Uterus (tissue), 4 donors: ENCODE measurements around the gene TAF15. TPM values are rescaled to one million over a fixed set of nuclear protein-coding genes. Genes with fewer than 3 reads are reported as not detected.

ENCODE experiments used
- DNase-seq, 2 donors: peaks; one replicate each; pipeline ENCODE4 v3.0.0-alpha.2; 2019 to 2020
- H3K27ac ChIP-seq, 2 donors: fragments of 200-600 bp; sonication (generic); 1 replicate in 1 of 2; 2 replicates in 1 of 2; pipeline ENCODE4 v1.5.1; 2016 to 2018
- H3K27me3 ChIP-seq, 2 donors: fragments of 200-600 bp; sonication (generic); one replicate each; pipeline ENCODE4 v1.5.1; 2018 to 2019; ENCODE audit warnings: control low read depth in 1 of 2
- H3K36me3 ChIP-seq, 2 donors: fragments of 200-600 bp; sonication (generic); one replicate each; pipeline ENCODE4 v1.5.1; 2019; ENCODE audit warnings: control low read depth in 1 of 2
- H3K4me1 ChIP-seq, 2 donors: fragments of 200-600 bp; sonication (generic); one replicate each; pipeline ENCODE4 v1.5.1; 2018 to 2019; ENCODE audit warnings: control low read depth in 1 of 2
- H3K4me3 ChIP-seq, 2 donors: fragments of 200-600 bp; sonication (generic); 1 replicate in 1 of 2; 2 replicates in 1 of 2; pipeline ENCODE4 v1.5.1; 2018 to 2019; ENCODE audit warnings: mild to moderate bottlenecking in 1 of 2
- H3K9me3 ChIP-seq, 2 donors: fragments of 200-600 bp; sonication (generic); one replicate each; pipeline ENCODE4 v1.5.1; 2019; ENCODE audit warnings: control low read depth in 1 of 2
- POLR2A ChIP-seq, 2 donors: fragments of 450-650 bp; IDR thresholded peaks; one replicate each; pipeline ENCODE4 v1.6.1; 2016; ENCODE audit warnings: antibody characterized with exemption in 2 of 2, mild to moderate bottlenecking in 1 of 2, moderate library complexity in 1 of 2
- intact Hi-C: fragments of 100-400 bp; cut with DNase I; formaldehyde crosslinking; loops from one replicate; pipeline ENCODE4 v1.15.1; 2023; ENCODE audit warnings: low total_unique reads
- total RNA-seq, 4 donors: library from RNA; depleted of rRNA in 3 of 4; stranded (reverse); fragments of >200 nt in 3 of 4; gene quantifications; one replicate each; pipeline versions ENCODE4 v1.1.0 to v1.2.4, GENCODE V29; 2014 to 2023
- TF ChIP-seq, protein P1 (sequence below), 4 experiments: fragments of 200-600 bp in 2 of 4; fragments of 450-650 bp in 2 of 4; sonication (generic) in 2 of 4; IDR thresholded peaks; one replicate each; pipeline ENCODE4 v1.5.1; 2016 to 2019; ENCODE audit warnings: antibody characterized with exemption in 4 of 4, mild to moderate bottlenecking in 2 of 4, moderate library complexity in 1 of 4
- donor health status: DM: yes; HTN: yes; CAD: no.

TAF15 gene
- total RNA-seq, 4 donors from 2014 or later, result 68.5 to 167 (median 113) TPM

DNA sequence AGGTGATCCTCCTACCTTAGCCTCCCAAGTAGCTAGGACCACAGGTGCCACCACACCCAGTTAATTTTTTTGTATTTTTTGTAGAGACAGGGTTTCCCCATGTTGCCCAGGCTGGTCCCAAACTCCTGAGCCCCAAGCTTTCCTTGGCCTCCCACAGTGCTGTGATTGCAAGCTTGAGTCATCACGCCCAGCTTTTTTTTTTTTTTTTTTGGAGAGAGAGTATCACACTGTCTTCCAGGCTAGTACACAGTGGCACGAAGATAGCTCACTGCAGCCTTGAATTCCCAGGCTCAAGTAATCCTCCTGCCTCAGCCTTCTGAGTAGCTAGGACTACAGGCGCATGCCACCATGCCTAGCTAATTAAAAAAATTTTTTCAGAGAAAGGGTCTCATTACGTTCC lies 32.2 kb downstream of the TAF15 start:
- Histone ChIP-seq H3K4me1 (no peaks in the 10 kb centered on the region), H3K27me3 (no peaks in the 10 kb centered on the region), H3K4me3 (no peak overlapping the region), H3K27ac (no peak overlapping the region), H3K9me3 (no peaks in the 10 kb centered on the region), H3K36me3 (no peaks in the 10 kb centered on the region)
- TF ChIP-seq, protein P1, sequence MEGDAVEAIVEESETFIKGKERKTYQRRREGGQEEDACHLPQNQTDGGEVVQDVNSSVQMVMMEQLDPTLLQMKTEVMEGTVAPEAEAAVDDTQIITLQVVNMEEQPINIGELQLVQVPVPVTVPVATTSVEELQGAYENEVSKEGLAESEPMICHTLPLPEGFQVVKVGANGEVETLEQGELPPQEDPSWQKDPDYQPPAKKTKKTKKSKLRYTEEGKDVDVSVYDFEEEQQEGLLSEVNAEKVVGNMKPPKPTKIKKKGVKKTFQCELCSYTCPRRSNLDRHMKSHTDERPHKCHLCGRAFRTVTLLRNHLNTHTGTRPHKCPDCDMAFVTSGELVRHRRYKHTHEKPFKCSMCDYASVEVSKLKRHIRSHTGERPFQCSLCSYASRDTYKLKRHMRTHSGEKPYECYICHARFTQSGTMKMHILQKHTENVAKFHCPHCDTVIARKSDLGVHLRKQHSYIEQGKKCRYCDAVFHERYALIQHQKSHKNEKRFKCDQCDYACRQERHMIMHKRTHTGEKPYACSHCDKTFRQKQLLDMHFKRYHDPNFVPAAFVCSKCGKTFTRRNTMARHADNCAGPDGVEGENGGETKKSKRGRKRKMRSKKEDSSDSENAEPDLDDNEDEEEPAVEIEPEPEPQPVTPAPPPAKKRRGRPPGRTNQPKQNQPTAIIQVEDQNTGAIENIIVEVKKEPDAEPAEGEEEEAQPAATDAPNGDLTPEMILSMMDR (IDR thresholded peaks at IDR 0.05), result no peak
- no peak for TF ChIP-seq POLR2A (IDR thresholded peaks at IDR 0.05)
- no peak for DNase-seq
- intact Hi-C loops, result no loop called here

DNA sequence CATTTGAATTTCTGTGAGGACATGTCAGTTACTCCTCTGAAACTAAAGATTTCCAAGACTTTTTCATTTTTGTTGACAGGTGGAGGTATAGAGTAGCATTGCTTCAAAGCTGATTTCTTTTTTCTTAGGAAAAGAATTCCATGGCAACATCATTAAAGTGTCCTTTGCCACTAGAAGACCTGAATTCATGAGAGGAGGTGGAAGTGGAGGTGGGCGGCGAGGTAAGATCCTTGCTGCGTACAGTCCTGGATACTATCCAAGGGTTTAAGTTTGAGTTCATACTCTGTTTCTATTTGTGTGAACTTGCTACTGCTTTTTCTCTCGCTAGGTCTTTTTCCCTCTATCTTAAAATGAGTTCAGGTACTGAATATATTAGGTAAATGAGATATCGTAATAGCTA lies 33.0 kb downstream of the TAF15 start:
- Histone ChIP-seq H3K27me3 (no peaks in the 10 kb centered on the region), H3K4me3 (no peak overlapping the region), H3K4me1 (no peaks in the 10 kb centered on the region), H3K9me3 (no peaks in the 10 kb centered on the region), H3K27ac (no peak overlapping the region), H3K36me3 (no peaks in the 10 kb centered on the region)
- intact Hi-C loops, result no loop called here
- no peak for TF ChIP-seq POLR2A (IDR thresholded peaks at IDR 0.05)
- TF ChIP-seq, protein P1 (IDR thresholded peaks at IDR 0.05), result no peak
- no peak for DNase-seq

DNA sequence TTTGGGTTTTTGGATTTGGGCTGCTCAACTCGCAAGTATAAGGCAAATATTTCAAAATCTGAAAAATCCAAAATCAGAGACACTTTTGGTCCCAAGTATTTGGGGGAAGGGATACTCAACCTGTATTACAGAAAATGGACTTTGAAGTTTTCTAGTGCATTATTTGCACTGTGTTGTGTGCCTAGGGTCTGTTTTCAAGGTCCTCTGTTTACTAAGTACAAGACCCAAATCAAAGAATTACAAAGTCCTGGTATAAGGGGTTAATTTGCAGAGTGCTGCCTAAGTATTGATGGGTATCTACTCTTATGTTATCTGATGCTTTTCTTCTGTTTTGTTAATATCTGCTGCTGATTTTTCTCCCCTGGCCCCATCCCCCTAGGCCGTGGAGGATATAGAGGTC lies 34.4 kb downstream of the TAF15 start:
- intact Hi-C loops, result no loop called here

DNA sequence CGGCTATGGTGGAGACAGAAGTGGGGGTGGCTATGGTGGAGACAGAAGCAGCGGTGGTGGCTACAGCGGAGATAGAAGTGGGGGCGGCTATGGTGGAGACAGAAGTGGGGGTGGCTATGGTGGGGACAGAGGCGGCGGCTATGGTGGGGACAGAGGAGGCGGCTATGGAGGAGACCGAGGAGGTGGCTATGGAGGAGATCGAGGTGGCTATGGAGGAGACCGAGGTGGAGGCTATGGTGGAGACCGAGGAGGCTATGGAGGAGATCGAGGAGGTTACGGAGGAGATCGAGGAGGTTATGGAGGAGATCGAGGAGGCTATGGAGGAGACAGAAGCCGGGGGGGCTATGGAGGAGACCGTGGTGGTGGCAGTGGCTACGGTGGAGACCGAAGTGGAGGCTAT lies 35.3 kb downstream of the TAF15 start:
- no peaks in the 10 kb centered on the region for H3K36me3 ChIP-seq
- intact Hi-C loops, result no loop called here
- TF ChIP-seq POLR2A (IDR thresholded peaks at IDR 0.05), result no peak
- TF ChIP-seq, protein P1 (IDR thresholded peaks at IDR 0.05), result no peak

More for the DNA sequence above, 34.4 kb downstream of the TAF15 start:
- no peak for DNase-seq
- H3K27ac ChIP-seq, result no peak overlapping the region
- no peaks in the 10 kb centered on the region for H3K27me3 ChIP-seq
- H3K4me3 ChIP-seq, result no peak overlapping the region
- no peak for TF ChIP-seq POLR2A (IDR thresholded peaks at IDR 0.05)
- TF ChIP-seq, protein P1 (IDR thresholded peaks at IDR 0.05), result no peak
- no peaks in the 10 kb centered on the region for H3K36me3 ChIP-seq
- H3K4me1 ChIP-seq, result no peaks in the 10 kb centered on the region
- no peaks in the 10 kb centered on the region for H3K9me3 ChIP-seq

DNA sequence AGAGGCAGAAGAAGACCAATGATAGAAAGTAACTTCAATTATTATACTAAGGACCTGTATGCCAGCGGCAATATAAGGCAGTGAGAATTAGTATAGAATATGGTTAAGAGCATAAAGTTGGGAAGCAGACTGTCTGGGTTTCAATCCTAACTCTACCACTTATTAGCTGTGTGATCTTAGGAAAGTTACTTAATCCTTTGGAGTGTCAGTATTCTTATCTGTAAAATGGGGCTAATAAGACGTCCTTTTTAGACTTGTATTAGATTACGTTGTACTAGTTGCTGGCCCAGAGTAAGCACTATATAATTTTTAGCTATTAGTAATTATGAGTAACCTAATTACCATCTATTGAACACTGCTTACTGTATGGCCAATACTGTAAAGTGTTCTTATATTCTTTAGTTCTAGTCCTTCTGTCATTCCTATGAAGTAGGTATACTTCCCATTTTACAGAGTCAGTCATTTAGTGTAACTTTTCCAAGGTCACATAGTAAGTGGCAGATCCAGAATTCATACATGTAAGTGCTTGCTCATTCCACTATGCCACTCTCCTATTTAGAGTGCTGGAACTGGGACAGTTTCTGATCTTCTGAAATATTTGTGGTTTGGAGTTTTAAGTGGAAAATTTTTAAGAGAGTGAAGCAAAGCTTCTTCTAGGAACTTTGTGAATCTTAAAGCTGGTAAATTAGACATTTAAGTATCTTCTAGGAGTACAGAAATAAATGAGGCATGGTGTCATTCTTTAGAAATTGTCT lies 36.9 kb downstream of the TAF15 start:
- no peak for DNase-seq
- Histone ChIP-seq H3K9me3 (no peaks in the 10 kb centered on the region), H3K27ac (no peak overlapping the region), H3K27me3 (no peaks in the 10 kb centered on the region), H3K4me1 (no peaks in the 10 kb centered on the region), H3K36me3 (no peaks in the 10 kb centered on the region), H3K4me3 (no peak overlapping the region)
- intact Hi-C loops, result no loop called here
- no peak for TF ChIP-seq POLR2A (IDR thresholded peaks at IDR 0.05)
- TF ChIP-seq, protein P1 (IDR thresholded peaks at IDR 0.05), result no peak

More for the DNA sequence above, 35.3 kb downstream of the TAF15 start:
- Histone ChIP-seq H3K27ac (no peak overlapping the region), H3K9me3 (no peaks in the 10 kb centered on the region), H3K27me3 (no peaks in the 10 kb centered on the region), H3K4me1 (no peaks in the 10 kb centered on the region), H3K4me3 (no peak overlapping the region)
- DNase-seq, result no peak
